Measurements from ENCODE around the gene MRPS23. TPM values are rescaled to one million over a fixed set of nuclear protein-coding genes. Genes with fewer than 3 reads are reported as not detected.
A peak's percentile ranks its signal among the peaks of the same experiment; 100 is the strongest.
"Not testable (repeated sequence)": the region's sequence is repeated elsewhere in the genome, so short reads cannot be mapped to it uniquely, and the experiment has no call there.

MRPS23 gene
- total RNA-seq, 1 donor from 2014 or later = 28.3 TPM

- Mint-ChIP-seq H3K4me1 (ENCODE audit: unreplicated experiment) (peaks cover 20% of the 10 kb centered on the region), H3K4me3 (ENCODE audit: unreplicated experiment) (no peak overlapping the region), H3K36me3 (ENCODE audit: unreplicated experiment) (no peaks in the 10 kb centered on the region), H3K27me3 (ENCODE audit: unreplicated experiment) (no peaks in the 10 kb centered on the region), H3K9me3 (ENCODE audit: unreplicated experiment) (no peaks in the 10 kb centered on the region), H3K27ac (ENCODE audit: unreplicated experiment) (no peak overlapping the region)
- no peak for TF ChIP-seq CTCF (IDR thresholded peaks at IDR 0.05)
- no peak for DNase-seq (ENCODE audit: extremely low spot score, unreplicated experiment)
Measured at GRCh38 chr17:57855391-57856035, 5.7 kb upstream of the MRPS23 start.

GRCh38 chr17:57853695-57854094 is 3.9 kb upstream of the MRPS23 start:
- no peaks in the 10 kb centered on the region for H3K36me3 Mint-ChIP-seq (ENCODE audit: unreplicated experiment)
- DNase-seq (ENCODE audit: extremely low spot score, unreplicated experiment) = no peak
- no peak overlapping the region for H3K4me3 Mint-ChIP-seq (ENCODE audit: unreplicated experiment)
- no peaks in the 10 kb centered on the region for H3K27me3 Mint-ChIP-seq (ENCODE audit: unreplicated experiment)
- no peaks in the 10 kb centered on the region for H3K9me3 Mint-ChIP-seq (ENCODE audit: unreplicated experiment)
- no peak for TF ChIP-seq CTCF (IDR thresholded peaks at IDR 0.05)
- no peak overlapping the region for H3K27ac Mint-ChIP-seq (ENCODE audit: unreplicated experiment)
- peaks cover 32% of the 10 kb centered on the region for H3K4me1 Mint-ChIP-seq (ENCODE audit: unreplicated experiment)

- TF ChIP-seq CTCF (IDR thresholded peaks at IDR 0.05) = no peak
- Mint-ChIP-seq H3K4me1 (ENCODE audit: unreplicated experiment) (peaks cover 32% of the 10 kb centered on the region), H3K27me3 (ENCODE audit: unreplicated experiment) (no peaks in the 10 kb centered on the region), H3K9me3 (ENCODE audit: unreplicated experiment) (no peaks in the 10 kb centered on the region), H3K27ac (ENCODE audit: unreplicated experiment) (no peak overlapping the region), H3K4me3 (ENCODE audit: unreplicated experiment) (no peak overlapping the region), H3K36me3 (ENCODE audit: unreplicated experiment) (no peaks in the 10 kb centered on the region)
- DNase-seq (ENCODE audit: extremely low spot score, unreplicated experiment) = no peak
Measured at GRCh38 chr17:57852955-57853328, 3.1 kb upstream of the MRPS23 start.

- peak overlapping the region; percentile 64 for H3K4me3 Mint-ChIP-seq (ENCODE audit: unreplicated experiment)
- peak overlapping the region; percentile 53 for H3K27ac Mint-ChIP-seq (ENCODE audit: unreplicated experiment)
- no peak for TF ChIP-seq CTCF (IDR thresholded peaks at IDR 0.05)
- H3K4me1 Mint-ChIP-seq (ENCODE audit: unreplicated experiment) = peaks cover 30% of the 10 kb centered on the region
- no peaks in the 10 kb centered on the region for H3K27me3 Mint-ChIP-seq (ENCODE audit: unreplicated experiment)
- no peaks in the 10 kb centered on the region for H3K36me3 Mint-ChIP-seq (ENCODE audit: unreplicated experiment)
- no peaks in the 10 kb centered on the region for H3K9me3 Mint-ChIP-seq (ENCODE audit: unreplicated experiment)
- no peak for DNase-seq (ENCODE audit: extremely low spot score, unreplicated experiment)
Measured at GRCh38 chr17:57852092-57852954, 2.5 kb upstream of the MRPS23 start.

- Mint-ChIP-seq H3K36me3 (ENCODE audit: unreplicated experiment) (peaks cover 4% of the 10 kb centered on the region), H3K27ac (ENCODE audit: unreplicated experiment) (peak overlapping the region; percentile 98), H3K27me3 (ENCODE audit: unreplicated experiment) (no peaks in the 10 kb centered on the region), H3K4me1 (ENCODE audit: unreplicated experiment) (peaks cover 30% of the 10 kb centered on the region), H3K9me3 (ENCODE audit: unreplicated experiment) (no peaks in the 10 kb centered on the region), H3K4me3 (ENCODE audit: unreplicated experiment) (peak overlapping the region; percentile 95)
- no peak for TF ChIP-seq CTCF (IDR thresholded peaks at IDR 0.05)
- no peak for DNase-seq (ENCODE audit: extremely low spot score, unreplicated experiment)
Measured at GRCh38 chr17:57849163-57849873, 526 bp downstream of the MRPS23 start.

- DNase-seq (ENCODE audit: extremely low spot score, unreplicated experiment); H3K27ac Mint-ChIP-seq (ENCODE audit: unreplicated experiment); H3K36me3 Mint-ChIP-seq (ENCODE audit: unreplicated experiment); H3K27me3 Mint-ChIP-seq (ENCODE audit: unreplicated experiment); H3K9me3 Mint-ChIP-seq (ENCODE audit: unreplicated experiment); H3K4me3 Mint-ChIP-seq (ENCODE audit: unreplicated experiment): not testable (repeated sequence)
- peaks cover 25% of the 10 kb centered on the region for H3K4me1 Mint-ChIP-seq (ENCODE audit: unreplicated experiment)
Measured at GRCh38 chr17:57846056-57846945, 3.5 kb downstream of the MRPS23 start.

Data from osteocyte (in vitro differentiated cells).